GM21576 (cell line): ENCODE results near the gene DNAJC6.
"Not testable (repeated sequence)": the region's sequence is repeated elsewhere in the genome, so short reads cannot be mapped to it uniquely, and the experiment has no call there.

ENCODE experiments used
- ATAC-seq: cut with Tn5 transposase; IDR thresholded peaks from one replicate; pipeline ENCODE4 v1.9.1; 2021; ENCODE audit warnings: mild to moderate bottlenecking, moderate library complexity; ENCODE audit not compliant: unreplicated experiment

The DNAJC6 gene

GRCh38 chr1:65309304-65310077 lies at the start of gene DNAJC6:
TSS of gene DNAJC6 (plus strand) at chr1:65309543. CDS start at chr1:65309746, 203 bp downstream.
- ATAC-seq = no peak

DNA sequence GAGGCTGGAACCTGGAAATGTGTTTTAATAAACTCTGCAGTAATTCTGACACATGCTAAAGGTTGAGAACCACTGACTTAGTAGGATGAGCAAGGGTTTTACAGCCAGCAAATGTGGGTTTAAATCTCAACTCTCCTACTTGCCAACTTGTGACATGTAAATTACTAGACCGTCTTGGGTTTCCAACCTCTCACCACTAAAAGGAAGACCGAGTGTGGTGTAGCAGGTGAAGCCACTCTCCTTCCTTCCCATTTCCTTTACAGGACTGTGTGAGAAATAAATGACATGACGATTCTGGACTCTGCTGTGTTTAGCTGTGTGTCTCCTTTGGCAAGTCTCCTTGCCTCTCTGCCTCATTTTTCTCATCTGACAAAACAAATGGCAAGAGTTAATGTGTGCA lies 49.5 kb upstream of the DNAJC6 start:
- ATAC-seq = no peak

DNA sequence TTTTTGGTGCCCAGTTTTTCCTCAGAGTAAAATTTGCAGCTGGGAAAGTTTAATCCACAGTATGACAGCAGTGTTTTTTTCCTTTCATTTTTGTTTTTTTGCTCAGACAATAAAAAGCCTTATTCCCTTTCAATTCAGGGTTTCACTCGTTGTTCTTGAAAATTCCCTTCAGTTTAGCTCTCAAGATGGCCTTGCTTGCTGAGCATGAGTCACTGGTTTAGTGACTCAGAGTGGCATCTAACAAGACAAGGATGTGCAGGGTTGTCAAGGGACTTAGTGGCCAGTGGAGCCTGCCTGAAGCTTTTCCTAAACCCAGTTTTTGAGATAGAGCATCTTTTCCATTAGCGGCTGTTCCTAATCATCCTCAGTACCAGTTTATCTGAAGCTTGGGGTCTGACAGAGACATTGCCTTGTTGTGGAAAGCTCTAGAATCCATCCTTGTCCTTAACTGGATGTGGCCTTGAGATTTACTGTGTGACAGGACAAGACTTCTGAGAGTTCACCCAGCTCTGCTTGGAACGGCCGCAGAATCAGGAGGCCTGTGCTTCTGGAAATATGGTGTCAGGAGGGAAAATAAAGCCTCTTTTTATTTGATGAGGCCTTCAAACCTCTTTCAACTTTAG lies 48.4 kb upstream of the DNAJC6 start:
- no peak for ATAC-seq

GRCh38 chr1:65263286-65263685 lies 46.1 kb upstream of the DNAJC6 start:
- no peak for ATAC-seq

DNA sequence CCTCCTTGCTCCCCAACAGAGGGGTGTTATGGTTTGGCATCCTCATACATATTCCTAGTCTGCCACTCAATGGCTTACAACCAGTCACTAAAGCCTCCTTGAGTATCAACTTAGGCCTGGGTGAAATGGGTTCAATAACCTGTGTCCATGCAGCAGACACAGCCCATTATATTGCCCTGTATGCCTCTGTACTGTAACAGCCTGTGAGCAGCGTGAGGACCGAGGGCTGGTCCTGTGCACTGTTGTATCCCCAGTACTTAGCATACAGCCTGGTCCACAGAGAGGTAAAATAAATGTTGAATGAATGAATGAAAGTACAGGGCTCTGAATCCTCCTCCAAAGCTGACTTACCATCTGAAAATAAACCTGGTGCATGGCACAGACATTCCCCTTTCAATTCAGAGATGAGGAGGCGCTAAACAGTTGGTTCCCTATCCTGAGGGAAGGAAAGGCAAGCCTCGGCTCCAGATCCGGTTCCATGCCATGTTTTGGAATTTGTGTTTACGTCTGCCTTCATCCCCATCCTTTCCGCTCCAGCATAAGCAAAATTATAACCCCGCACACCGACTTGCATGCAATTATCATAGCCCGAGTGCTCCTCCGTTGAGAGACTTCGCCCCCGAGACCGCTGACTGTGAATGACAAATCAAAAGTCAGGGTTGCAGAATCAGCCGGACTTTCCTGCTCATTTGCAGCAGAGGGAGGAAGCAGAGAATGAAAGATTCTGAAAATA lies 45.0 kb upstream of the DNAJC6 start:
- ATAC-seq = no peak

DNA sequence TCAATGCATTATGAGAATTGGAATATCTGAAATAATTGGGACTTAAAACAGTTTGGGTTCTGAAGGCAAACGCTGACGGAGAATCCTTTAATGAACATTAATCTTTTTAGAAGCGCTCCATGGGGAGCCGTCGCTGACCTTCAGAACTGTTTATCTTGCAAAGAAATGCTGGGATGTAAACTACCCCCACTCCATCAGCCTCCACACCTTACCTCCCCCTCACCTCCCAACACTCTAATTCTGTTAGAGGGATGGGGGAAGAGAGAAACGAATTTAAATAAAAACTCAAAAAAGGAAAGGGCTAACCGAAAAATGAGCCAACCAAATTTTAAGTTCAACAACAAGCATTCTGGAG lies 44.1 kb upstream of the DNAJC6 start:
- no peak for ATAC-seq

DNA sequence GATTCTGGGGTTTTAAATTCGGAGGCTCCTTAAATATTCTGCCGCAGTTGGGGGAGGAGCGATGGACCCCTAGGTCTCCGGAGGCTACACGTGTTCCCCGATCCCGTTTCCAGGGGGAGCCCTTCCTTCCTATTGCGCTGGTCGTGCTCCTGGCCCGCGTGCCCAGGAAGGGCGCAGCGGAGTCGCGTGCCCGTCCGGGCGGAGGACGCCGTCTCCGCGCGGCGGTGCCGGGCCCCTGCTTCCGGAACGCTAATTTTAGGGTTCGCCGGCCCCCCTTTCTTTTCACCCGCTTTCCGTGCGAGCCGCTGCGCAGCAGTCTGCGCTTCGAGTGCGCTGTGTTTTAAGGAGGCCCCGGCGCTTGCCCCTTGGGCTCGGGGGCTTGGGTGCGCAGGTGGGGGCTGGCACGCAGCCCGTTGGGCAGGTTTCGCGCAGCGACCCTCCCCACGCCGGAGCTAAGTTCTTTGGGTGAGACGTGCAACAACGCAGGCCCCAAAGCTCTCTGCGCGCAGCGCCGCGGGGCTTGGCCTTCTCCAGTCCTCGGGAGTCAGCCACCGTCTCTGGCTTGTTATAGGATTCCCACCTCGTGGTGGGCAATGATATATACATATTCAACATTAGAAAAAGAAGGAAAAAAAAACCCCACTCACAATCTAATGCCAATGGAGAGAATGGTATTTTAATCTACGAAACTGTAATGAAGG lies 43.5 kb upstream of the DNAJC6 start:
- ATAC-seq = no peak

GRCh38 chr1:65266476-65266875 lies 42.9 kb upstream of the DNAJC6 start:
- no peak for ATAC-seq

DNA sequence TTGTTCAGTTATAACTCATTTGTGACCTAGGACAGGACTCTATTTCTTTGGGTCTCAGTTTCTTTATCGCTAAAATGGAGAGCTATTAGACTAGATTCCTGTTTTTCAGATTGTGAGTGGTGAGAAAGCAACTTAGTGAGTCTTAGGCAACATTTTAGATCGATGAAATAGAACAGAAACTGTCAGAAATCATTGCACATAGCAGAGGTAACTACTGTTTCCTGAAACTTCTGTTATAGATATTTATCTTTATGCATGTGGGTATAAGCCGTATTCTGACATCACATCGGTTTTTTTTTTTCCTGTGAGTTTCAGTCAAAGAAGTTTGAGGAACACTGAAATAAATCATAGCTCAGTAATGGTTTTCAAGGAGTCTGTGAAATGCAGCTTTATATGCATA lies 42.1 kb upstream of the DNAJC6 start:
- ATAC-seq = no peak

- no peak for ATAC-seq
Measured at GRCh38 chr1:65267683-65268082, 41.7 kb upstream of the DNAJC6 start.

DNA sequence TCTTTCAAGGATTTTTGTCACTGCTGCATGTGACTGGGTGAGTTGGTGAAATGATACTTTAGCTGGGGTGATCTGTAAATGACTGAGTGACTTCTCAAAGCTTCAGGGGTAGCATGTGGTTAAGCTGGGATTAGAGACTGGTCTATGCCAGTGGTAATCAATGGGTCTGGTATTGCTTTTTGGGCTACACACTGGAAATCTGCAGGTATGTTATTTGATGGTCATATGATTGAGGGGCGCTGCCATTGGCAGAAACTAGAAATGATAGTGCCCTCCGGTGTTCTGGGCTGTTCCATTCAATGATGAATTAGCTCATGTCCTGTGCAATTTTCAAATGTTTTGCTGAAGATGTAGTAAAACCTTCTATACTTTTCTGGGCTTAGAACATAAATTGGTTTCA lies 39.7 kb upstream of the DNAJC6 start:
- no peak for ATAC-seq

GRCh38 chr1:65276197-65276939 lies 33.0 kb upstream of the DNAJC6 start:
- no peak for ATAC-seq

DNA sequence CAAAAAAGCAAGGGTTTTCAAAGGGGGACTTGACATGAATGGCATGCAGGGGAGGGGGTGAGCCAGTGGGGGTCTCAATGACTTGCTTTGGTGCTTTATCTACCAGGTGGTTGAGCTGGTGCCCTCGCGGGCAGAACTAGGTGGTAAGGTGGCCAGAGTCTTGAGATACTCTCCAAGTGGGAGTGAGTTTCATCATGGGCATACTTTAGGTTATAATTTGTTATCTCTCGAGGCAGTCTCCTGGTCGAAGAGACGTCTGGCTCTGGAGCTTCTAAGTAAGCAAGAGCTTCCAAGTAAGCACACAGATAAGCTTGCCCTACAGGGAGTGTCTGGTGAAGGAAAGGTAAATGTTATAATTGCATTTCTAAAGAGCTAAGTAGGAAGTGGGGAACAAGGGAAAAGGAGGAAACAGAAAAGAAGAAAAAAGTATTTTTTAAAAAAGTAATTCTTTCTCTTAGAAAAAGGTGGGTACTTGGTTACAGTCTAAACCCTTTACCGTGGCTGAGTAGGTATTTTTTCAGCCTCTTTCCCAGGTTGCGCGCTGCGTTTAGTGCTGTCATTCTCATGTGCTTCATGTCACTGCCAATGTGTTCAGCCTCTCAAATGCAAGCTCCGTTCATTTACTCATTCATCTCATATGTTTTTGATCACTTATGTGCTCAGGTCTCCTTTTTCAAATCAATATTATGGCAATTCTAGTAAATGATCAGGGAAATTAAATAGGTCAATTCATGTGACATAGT lies 31.6 kb upstream of the DNAJC6 start:
- no peak for ATAC-seq

DNA sequence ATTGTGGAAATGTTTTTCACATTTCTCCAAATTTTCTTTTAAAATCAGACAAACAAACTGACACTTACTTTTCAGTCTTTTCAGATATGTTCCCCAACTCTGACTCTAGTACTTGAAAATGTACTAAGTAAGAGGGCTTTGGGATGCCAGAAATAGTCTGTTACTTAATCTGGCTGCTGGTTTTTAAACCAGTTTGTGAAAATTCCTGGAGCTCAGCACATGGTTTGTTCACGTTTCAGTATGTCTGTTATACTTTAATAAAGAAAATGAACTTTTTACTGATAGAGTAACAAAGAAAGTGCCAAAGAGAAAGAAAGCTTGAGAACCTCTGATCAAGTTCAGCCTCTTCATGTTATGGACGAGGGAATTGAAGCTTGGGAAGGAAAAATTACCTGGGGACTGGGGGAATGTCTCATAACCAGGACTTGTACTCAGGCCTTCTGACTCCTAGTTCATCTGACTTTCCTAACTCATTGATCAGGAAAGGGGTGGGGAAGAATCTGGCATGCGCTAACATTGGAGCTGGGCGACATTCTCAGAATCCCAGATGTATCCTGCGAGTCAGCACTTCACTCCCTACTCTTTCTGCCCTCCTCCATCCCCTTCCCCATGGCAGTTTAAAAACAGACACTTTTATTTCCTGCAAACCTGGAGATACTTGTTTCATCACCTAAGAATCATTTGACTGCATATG lies 30.8 kb upstream of the DNAJC6 start:
- ATAC-seq = no peak

DNA sequence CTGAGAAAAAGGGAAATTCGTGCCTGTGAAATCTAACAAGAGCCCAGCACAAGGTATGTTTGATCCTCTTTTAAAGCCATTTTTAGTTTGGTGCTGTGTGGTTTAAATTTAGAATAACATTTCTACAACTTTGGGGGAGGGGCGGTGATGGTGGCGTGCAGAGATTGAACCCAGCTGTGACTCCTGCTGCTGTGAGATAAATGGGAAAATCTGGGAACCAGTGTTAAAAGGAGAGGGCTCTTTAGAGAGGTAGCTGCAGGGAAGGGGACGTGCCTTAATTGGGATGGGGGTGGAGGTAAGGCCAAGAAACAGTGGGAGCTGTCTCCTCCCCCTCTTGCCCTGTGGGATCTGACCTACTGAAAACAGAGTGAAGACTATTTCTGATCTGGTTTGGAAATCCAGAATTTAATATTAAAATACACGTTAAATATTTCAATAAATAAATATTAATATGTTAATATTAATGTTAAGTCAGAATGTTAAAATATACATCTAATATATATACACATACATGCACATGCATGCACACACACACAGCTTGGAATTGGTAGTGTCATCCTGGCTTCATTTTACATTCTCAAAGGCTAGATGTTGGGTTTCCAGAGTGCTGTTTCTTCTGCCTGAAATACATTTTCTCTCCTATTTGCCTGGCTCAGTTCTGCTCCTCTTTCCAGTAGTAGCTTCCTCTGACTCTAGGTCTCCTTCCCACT lies 30.1 kb upstream of the DNAJC6 start:
- no peak for ATAC-seq

- no peak for ATAC-seq
Measured at GRCh38 chr1:65281846-65282245, 27.5 kb upstream of the DNAJC6 start.

GRCh38 chr1:65284229-65284628 lies 25.1 kb upstream of the DNAJC6 start:
- ATAC-seq = no peak

GRCh38 chr1:65289449-65289848 lies 19.9 kb upstream of the DNAJC6 start:
- ATAC-seq = no peak

DNA sequence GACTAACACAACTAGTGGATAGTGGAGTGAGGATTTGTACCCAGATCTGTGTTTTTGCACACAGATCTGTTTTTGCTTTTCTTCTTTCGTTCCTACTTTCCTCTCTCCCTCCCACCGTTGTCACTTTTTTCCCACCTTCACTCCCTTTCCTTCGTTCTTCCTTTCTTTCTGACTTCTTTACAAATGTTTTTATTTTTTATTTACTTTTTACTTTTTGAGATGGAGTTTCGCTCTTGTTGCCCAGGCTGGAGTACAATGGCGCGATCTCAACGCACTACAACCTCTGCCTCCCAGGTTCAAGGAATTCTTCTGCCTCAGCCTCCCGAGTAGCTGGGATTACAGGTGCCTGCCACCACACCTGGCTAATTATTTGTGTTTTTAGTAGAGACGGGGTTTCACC lies 17.5 kb upstream of the DNAJC6 start:
- not testable (repeated sequence) for ATAC-seq
